HuH-7 (cell line): ENCODE results near the gene L3MBTL4.
"Not testable (repeated sequence)": the region's sequence is repeated elsewhere in the genome, so short reads cannot be mapped to it uniquely, and the experiment has no call there.

Experiments used
- DNase-seq: peaks from one replicate; pipeline ENCODE4 v3.0.0; 2011; ENCODE audit warnings: low spot score

The L3MBTL4 gene

GRCh38 chr18:6174983-6175745 lies 239.5 kb downstream of the L3MBTL4 start:
- no peak for DNase-seq

- DNase-seq = no peak
Measured at GRCh38 chr18:6170604-6171003, 244.1 kb downstream of the L3MBTL4 start.

GRCh38 chr18:6161549-6161948 lies 253.2 kb downstream of the L3MBTL4 start:
- no peak for DNase-seq

GRCh38 chr18:6159426-6159825 lies 255.3 kb downstream of the L3MBTL4 start:
- no peak for DNase-seq

- DNase-seq = no peak
Measured at GRCh38 chr18:6158958-6159357, 255.8 kb downstream of the L3MBTL4 start.

GRCh38 chr18:6156446-6156845 lies 258.3 kb downstream of the L3MBTL4 start:
- no peak for DNase-seq

- DNase-seq = no peak
Measured at GRCh38 chr18:6155707-6156106, 259.0 kb downstream of the L3MBTL4 start.

- no peak for DNase-seq
Measured at GRCh38 chr18:6150430-6150829, 264.3 kb downstream of the L3MBTL4 start.

GRCh38 chr18:6146307-6146661 lies 268.4 kb downstream of the L3MBTL4 start:
- DNase-seq = no peak

- DNase-seq = no peak
Measured at GRCh38 chr18:6145645-6146306, 268.9 kb downstream of the L3MBTL4 start.

GRCh38 chr18:6139007-6139406 lies 275.7 kb downstream of the L3MBTL4 start:
- no peak for DNase-seq

GRCh38 chr18:6135901-6136300 lies 278.8 kb downstream of the L3MBTL4 start:
- not testable (repeated sequence) for DNase-seq

GRCh38 chr18:6135029-6135428 lies 279.7 kb downstream of the L3MBTL4 start:
- not testable (repeated sequence) for DNase-seq

- no peak for DNase-seq
Measured at GRCh38 chr18:6132751-6133368, 281.9 kb downstream of the L3MBTL4 start.

- DNase-seq = no peak
Measured at GRCh38 chr18:6120820-6121279, 293.9 kb downstream of the L3MBTL4 start.

GRCh38 chr18:6119761-6120160 lies 294.9 kb downstream of the L3MBTL4 start:
- DNase-seq = no peak

- DNase-seq = no peak
Measured at GRCh38 chr18:6118080-6118479, 296.6 kb downstream of the L3MBTL4 start.

GRCh38 chr18:6115710-6116109 lies 299.0 kb downstream of the L3MBTL4 start:
- DNase-seq = no peak

- DNase-seq = no peak
Measured at GRCh38 chr18:6113650-6114049, 301.1 kb downstream of the L3MBTL4 start.

GRCh38 chr18:6111726-6112125 lies 303.0 kb downstream of the L3MBTL4 start:
- no peak for DNase-seq

- no peak for DNase-seq
Measured at GRCh38 chr18:6109743-6110142, 305.0 kb downstream of the L3MBTL4 start.

- no peak for DNase-seq
Measured at GRCh38 chr18:6107794-6108193, 306.9 kb downstream of the L3MBTL4 start.

GRCh38 chr18:6106091-6106685 lies 308.5 kb downstream of the L3MBTL4 start:
- no peak for DNase-seq
